ENCODE data around the gene ARRDC5. TPM values are rescaled to one million over a fixed set of nuclear protein-coding genes. Genes with fewer than 3 reads are reported as not detected.

Gene ARRDC5
- total and polyA plus RNA-seq, 2 of the 13 experiments (the other 11 are each of a cell fraction or from before 2014, with no cell fraction given), result not detected

GRCh38 chr19:4908781-4909155, 6.1 kb upstream of the ARRDC5 start (continued):
- no peak for TF ChIP-seq DPF2 (CRISPR knock-in tag; IDR thresholded peaks at IDR 0.05; ENCODE audit: borderline replicate concordance, low read depth)
- TF ChIP-seq ZNF761 (CRISPR knock-in tag; conservative IDR thresholded peaks at IDR 0.05), result 0 out of 2 replicates have a peak, but pooled peaks have one; percentile 11
- peak; percentile 10; the same call in 1 of the 2 replicates for TF ChIP-seq ZNF558 (CRISPR knock-in tag; IDR thresholded peaks at IDR 0.05; ENCODE audit: borderline replicate concordance)
- TF ChIP-seq HNRNPL (IDR thresholded peaks at IDR 0.05; ENCODE audit: low read depth, low read length), result peak; percentile 99
- 0 out of 2 replicates have a peak, but pooled peaks have one; percentile 51 for TF ChIP-seq ZNF101 (CRISPR knock-in tag; IDR thresholded peaks at IDR 0.05; ENCODE audit: borderline replicate concordance, low read depth)
- no peak for TF ChIP-seq NR1H2 (CRISPR knock-in tag; IDR thresholded peaks at IDR 0.05; ENCODE audit: borderline replicate concordance, low read depth)
- TF ChIP-seq RFX5 (IDR thresholded peaks at IDR 0.05; ENCODE audit: low read depth, low read length), result no peak
- TF ChIP-seq EEA1 (CRISPR knock-in tag; IDR thresholded peaks at IDR 0.05; ENCODE audit: borderline replicate concordance), result no peak
- TF ChIP-seq ZBED4 (CRISPR knock-in tag; IDR thresholded peaks at IDR 0.05; ENCODE audit: borderline replicate concordance), result no peak
- TF ChIP-seq ZFX (CRISPR knock-in tag; IDR thresholded peaks at IDR 0.05; ENCODE audit: low read depth), result peak; percentile 63; the same call in 1 of the 2 replicates
- TF ChIP-seq HNRNPUL1 (IDR thresholded peaks at IDR 0.05; ENCODE audit: low read depth, low read length), result no peak
- no peak; the same call in 1 of the 2 replicates for TF ChIP-seq HDAC2 (CRISPR knock-in tag; IDR thresholded peaks at IDR 0.05)
- peak; percentile 50 for TF ChIP-seq XRCC5 (optimal IDR thresholded peaks at IDR 0.05; ENCODE audit: low read length)
- no peak for TF ChIP-seq ZNF670 (CRISPR knock-in tag; IDR thresholded peaks at IDR 0.05; ENCODE audit: borderline replicate concordance)
- no peak for TF ChIP-seq PCBP2 (optimal IDR thresholded peaks at IDR 0.05; ENCODE audit: low read depth, low read length, poor library complexity, severe bottlenecking)
- no peak for TF ChIP-seq KLF16 (CRISPR knock-in tag; IDR thresholded peaks at IDR 0.05)
- no peak for TF ChIP-seq ZNF383 (CRISPR knock-in tag; IDR thresholded peaks at IDR 0.05; ENCODE audit: borderline replicate concordance)
- TF ChIP-seq MIER3 (CRISPR knock-in tag; IDR thresholded peaks at IDR 0.05; ENCODE audit: borderline replicate concordance), result no peak
- 0 out of 2 replicates have a peak, but pooled peaks have one; percentile 45 for TF ChIP-seq MEIS1 (CRISPR knock-in tag; IDR thresholded peaks at IDR 0.05; ENCODE audit: borderline replicate concordance)
- 0 out of 2 replicates have a peak, but pooled peaks have one; percentile 3 for TF ChIP-seq ZFP82 (CRISPR knock-in tag; IDR thresholded peaks at IDR 0.05; ENCODE audit: borderline replicate concordance)
- TF ChIP-seq SMAD3 (CRISPR knock-in tag; IDR thresholded peaks at IDR 0.05), result no peak
- TF ChIP-seq ZNF263 (CRISPR knock-in tag; IDR thresholded peaks at IDR 0.05), result no peak
- TF ChIP-seq E2F5 (CRISPR knock-in tag; conservative IDR thresholded peaks at IDR 0.05), result peak; percentile 95
- TF ChIP-seq FOXC1 (CRISPR knock-in tag; IDR thresholded peaks at IDR 0.05; ENCODE audit: borderline replicate concordance), result no peak
- TF ChIP-seq E2F2 (CRISPR knock-in tag; IDR thresholded peaks at IDR 0.05; ENCODE audit: borderline replicate concordance), result peak; percentile 97; the same call in 1 of the 2 replicates
- peak; percentile 29; the same call in 1 of the 2 replicates for TF ChIP-seq ZC3H4 (CRISPR knock-in tag; IDR thresholded peaks at IDR 0.05; ENCODE audit: borderline replicate concordance)
